Measurements from ENCODE around the gene PDZD4. TPM values are rescaled to one million over a fixed set of nuclear protein-coding genes. Genes with fewer than 3 reads are reported as not detected.

The PDZD4 gene
- total and polyA plus RNA-seq, 2 of the 4 experiments (the other 2 are of a cell fraction), result under 0.01 to 0.38 TPM

DNA sequence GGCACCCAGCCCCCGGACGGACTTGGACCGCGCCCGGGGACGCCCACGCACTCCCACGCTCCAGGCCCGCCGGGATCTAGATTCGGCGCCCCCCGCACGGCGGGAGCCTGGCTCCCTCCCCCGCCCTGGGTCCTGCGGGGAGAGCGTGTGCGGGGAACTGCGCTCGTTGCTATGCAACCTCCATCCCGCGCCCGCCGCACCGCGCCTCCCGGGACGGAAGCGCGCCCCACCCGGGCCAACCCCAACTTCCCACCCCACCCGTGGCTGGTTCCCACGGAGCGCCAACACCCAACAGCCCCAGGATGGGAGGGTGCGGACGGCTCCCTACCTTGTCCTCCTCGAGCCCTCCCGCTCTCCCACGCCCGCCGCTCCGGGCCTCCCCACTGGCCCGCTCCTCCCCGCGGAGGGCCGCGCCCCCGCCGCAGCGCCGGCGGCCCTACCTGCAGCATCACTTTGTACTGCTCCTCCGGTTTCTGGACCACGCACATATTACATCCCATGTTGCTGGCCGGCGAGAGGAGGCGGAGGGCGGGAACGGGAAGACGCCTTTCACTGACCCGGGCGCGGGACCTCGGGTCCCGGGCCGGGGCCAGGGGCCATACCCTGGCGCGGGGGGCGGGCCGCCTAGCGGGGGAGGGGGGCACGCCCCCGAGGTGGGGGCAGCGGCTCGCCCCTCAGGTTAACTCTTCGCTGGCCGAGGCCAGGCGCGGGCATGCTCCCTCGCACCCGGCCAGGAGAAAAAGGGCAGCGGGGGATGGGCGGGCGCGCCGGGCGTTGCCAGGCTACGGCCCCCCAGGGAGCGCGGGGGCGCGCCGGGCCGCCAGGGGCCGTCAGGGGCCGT, at the start of gene PDZD4 (continued):
- TF ChIP-seq BHLHE40 (IDR thresholded peaks at IDR 0.05; ENCODE audit: low read depth, low read length) (no peak), RCOR1 (IDR thresholded peaks at IDR 0.05; ENCODE audit: insufficient replicate concordance, low read length) (no peak), CHD1 (IDR thresholded peaks at IDR 0.05; ENCODE audit: low read depth, low read length) (no peak), POLR2A (IDR thresholded peaks at IDR 0.05; ENCODE audit: low read depth, low read length) (no peak)
- TF ChIP-seq, protein P1, sequence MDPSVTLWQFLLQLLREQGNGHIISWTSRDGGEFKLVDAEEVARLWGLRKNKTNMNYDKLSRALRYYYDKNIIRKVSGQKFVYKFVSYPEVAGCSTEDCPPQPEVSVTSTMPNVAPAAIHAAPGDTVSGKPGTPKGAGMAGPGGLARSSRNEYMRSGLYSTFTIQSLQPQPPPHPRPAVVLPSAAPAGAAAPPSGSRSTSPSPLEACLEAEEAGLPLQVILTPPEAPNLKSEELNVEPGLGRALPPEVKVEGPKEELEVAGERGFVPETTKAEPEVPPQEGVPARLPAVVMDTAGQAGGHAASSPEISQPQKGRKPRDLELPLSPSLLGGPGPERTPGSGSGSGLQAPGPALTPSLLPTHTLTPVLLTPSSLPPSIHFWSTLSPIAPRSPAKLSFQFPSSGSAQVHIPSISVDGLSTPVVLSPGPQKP (IDR thresholded peaks at IDR 0.05; ENCODE audit: borderline replicate concordance, low read depth, low read length), result no peak

Measured in IMR-90 (cell line).